ENCODE results near the gene PRRX2. TPM values are rescaled to one million over a fixed set of nuclear protein-coding genes. Genes with fewer than 3 reads are reported as not detected.
A peak's percentile ranks its signal among the peaks of the same experiment; 100 is the strongest.

PRRX2 gene
- total and polyA plus RNA-seq, 2 experiments from 2014 or later = 5.8 to 8.3 TPM

DNA sequence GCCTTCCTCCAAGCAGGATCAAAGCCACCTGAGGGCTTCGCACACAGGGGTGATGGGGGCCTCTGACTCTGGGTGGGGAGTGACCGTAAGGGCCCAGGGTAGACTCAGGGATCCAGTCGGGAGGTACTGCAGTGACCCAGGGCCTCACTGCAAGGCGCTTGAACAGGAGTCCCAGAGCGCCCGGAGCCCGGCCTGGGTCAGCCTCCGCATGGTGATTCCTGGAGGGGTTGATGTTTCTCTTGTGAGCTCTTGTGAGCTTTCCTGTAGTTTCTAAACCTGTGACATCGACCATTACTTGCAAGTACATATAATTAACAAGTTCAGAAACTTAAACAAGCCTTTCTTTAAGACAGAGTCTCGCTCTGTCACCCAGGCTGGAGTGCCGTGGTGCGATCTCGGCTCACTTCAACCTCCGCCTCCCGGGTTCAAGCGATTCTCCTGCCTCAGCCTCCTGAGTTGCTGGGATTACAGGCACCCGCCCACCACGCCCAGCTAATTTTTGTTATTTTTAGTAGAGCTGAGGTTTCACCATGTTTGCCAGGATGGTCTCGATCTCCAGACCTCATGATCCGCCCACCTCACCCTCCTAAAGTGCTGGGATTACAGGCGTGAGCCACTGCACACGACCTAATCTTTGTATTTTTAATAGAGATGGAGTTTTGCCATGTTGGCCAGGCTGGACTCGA, 67.6 kb downstream of the PRRX2 start:
- Histone ChIP-seq H3K9me2 (ENCODE audit: insufficient read depth) (no peaks in the 10 kb centered on the region), H2AFZ (peak overlapping the region; percentile 10; the same call in 1 of the 2 replicates), H3K79me2 (replicated peaks; ENCODE audit: insufficient read depth) (no peaks in the 10 kb centered on the region), H3K4me1 (ENCODE audit: insufficient read depth) (no peaks in the 10 kb centered on the region), H4K20me1 (replicated peaks; ENCODE audit: insufficient read depth) (no peaks in the 10 kb centered on the region), H3K36me3 (ENCODE audit: insufficient read depth) (no peaks in the 10 kb centered on the region), H3K27me3 (ENCODE audit: insufficient read depth) (no peaks in the 10 kb centered on the region), H3F3A (replicated peaks; ENCODE audit: low read depth) (no peaks in the 10 kb centered on the region), H3K4me3 (no peak overlapping the region), H3K4me2 (no peak overlapping the region), H3K27ac (ENCODE audit: low read depth) (no peak overlapping the region)
- ATAC-seq (no peak), DNase-seq (ENCODE audit: low spot score) (no peak)
- TF ChIP-seq STAT1 (IDR thresholded peaks at IDR 0.05; ENCODE audit: unreplicated experiment) (no peak), ZNF331 (CRISPR knock-in tag; IDR thresholded peaks at IDR 0.05; ENCODE audit: low read depth) (no peak), EZH2phosphoT487 (IDR thresholded peaks at IDR 0.05; ENCODE audit: unreplicated experiment) (no peak), JUNB (IDR thresholded peaks at IDR 0.05; ENCODE audit: unreplicated experiment) (no peak), NANOG (IDR thresholded peaks at IDR 0.05; ENCODE audit: borderline replicate concordance) (no peak)
- TF ChIP-seq, protein P1, sequence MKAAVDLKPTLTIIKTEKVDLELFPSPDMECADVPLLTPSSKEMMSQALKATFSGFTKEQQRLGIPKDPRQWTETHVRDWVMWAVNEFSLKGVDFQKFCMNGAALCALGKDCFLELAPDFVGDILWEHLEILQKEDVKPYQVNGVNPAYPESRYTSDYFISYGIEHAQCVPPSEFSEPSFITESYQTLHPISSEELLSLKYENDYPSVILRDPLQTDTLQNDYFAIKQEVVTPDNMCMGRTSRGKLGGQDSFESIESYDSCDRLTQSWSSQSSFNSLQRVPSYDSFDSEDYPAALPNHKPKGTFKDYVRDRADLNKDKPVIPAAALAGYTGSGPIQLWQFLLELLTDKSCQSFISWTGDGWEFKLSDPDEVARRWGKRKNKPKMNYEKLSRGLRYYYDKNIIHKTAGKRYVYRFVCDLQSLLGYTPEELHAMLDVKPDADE (IDR thresholded peaks at IDR 0.05) = no peak
- TF ChIP-seq, protein P2, sequence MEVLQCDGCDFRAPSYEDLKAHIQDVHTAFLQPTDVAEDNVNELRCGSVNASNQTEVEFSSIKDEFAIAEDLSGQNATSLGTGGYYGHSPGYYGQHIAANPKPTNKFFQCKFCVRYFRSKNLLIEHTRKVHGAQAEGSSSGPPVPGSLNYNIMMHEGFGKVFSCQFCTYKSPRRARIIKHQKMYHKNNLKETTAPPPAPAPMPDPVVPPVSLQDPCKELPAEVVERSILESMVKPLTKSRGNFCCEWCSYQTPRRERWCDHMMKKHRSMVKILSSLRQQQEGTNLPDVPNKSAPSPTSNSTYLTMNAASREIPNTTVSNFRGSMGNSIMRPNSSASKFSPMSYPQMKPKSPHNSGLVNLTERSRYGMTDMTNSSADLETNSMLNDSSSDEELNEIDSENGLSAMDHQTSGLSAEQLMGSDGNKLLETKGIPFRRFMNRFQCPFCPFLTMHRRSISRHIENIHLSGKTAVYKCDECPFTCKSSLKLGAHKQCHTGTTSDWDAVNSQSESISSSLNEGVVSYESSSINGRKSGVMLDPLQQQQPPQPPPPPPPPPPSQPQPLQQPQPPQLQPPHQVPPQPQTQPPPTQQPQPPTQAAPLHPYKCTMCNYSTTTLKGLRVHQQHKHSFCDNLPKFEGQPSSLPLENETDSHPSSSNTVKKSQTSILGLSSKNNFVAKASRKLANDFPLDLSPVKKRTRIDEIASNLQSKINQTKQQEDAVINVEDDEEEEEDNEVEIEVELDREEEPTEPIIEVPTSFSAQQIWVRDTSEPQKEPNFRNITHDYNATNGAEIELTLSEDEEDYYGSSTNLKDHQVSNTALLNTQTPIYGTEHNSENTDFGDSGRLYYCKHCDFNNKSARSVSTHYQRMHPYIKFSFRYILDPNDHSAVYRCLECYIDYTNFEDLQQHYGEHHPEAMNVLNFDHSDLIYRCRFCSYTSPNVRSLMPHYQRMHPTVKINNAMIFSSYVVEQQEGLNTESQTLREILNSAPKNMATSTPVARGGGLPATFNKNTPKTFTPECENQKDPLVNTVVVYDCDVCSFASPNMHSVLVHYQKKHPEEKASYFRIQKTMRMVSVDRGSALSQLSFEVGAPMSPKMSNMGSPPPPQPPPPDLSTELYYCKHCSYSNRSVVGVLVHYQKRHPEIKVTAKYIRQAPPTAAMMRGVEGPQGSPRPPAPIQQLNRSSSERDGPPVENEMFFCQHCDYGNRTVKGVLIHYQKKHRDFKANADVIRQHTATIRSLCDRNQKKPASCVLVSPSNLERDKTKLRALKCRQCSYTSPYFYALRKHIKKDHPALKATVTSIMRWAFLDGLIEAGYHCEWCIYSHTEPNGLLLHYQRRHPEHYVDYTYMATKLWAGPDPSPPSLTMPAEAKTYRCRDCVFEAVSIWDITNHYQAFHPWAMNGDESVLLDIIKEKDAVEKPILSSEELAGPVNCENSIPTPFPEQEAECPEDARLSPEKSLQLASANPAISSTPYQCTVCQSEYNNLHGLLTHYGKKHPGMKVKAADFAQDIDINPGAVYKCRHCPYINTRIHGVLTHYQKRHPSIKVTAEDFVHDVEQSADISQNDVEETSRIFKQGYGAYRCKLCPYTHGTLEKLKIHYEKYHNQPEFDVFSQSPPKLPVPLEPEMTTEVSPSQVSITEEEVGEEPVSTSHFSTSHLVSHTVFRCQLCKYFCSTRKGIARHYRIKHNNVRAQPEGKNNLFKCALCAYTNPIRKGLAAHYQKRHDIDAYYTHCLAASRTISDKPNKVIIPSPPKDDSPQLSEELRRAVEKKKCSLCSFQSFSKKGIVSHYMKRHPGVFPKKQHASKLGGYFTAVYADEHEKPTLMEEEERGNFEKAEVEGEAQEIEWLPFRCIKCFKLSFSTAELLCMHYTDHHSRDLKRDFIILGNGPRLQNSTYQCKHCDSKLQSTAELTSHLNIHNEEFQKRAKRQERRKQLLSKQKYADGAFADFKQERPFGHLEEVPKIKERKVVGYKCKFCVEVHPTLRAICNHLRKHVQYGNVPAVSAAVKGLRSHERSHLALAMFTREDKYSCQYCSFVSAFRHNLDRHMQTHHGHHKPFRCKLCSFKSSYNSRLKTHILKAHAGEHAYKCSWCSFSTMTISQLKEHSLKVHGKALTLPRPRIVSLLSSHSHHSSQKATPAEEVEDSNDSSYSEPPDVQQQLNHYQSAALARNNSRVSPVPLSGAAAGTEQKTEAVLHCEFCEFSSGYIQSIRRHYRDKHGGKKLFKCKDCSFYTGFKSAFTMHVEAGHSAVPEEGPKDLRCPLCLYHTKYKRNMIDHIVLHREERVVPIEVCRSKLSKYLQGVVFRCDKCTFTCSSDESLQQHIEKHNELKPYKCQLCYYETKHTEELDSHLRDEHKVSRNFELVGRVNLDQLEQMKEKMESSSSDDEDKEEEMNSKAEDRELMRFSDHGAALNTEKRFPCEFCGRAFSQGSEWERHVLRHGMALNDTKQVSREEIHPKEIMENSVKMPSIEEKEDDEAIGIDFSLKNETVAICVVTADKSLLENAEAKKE (CRISPR knock-in tag; IDR thresholded peaks at IDR 0.05) = no peak
- no peaks in the 10 kb centered on the region for H3K36me3 Mint-ChIP-seq (ENCODE audit: low read depth)
- no peak overlapping the region for H3K27ac Mint-ChIP-seq
- H3K4me3 Mint-ChIP-seq = no peak overlapping the region
- peaks cover 15% of the 10 kb centered on the region for H3K27me3 Mint-ChIP-seq (ENCODE audit: insufficient read depth, low read depth, poor library complexity)
- H3K9me3 Mint-ChIP-seq = no peaks in the 10 kb centered on the region
- peaks cover 5% of the 10 kb centered on the region; the same call in 2 of the 3 replicates for H3K4me1 Mint-ChIP-seq

Data from GM23338 (cell line).